EL (cell line): ENCODE data around the gene NTN4.
"Not testable (repeated sequence)": the region's sequence is repeated elsewhere in the genome, so short reads cannot be mapped to it uniquely, and the experiment has no call there.

ENCODE experiments used
- DNase-seq: peaks from one replicate; pipeline ENCODE4 v3.0.0-alpha.2; 2016

NTN4 gene

GRCh38 chr12:95746062-95746461 lies 44.5 kb downstream of the NTN4 start:
- DNase-seq, result not testable (repeated sequence)

- DNase-seq, result no peak
Measured at GRCh38 chr12:95742586-95742985, 48.0 kb downstream of the NTN4 start.

- no peak for DNase-seq
Measured at GRCh38 chr12:95741635-95742034, 48.9 kb downstream of the NTN4 start.

GRCh38 chr12:95740751-95741150 lies 49.8 kb downstream of the NTN4 start:
- DNase-seq, result no peak

- no peak for DNase-seq
Measured at GRCh38 chr12:95739561-95740313, 50.8 kb downstream of the NTN4 start.

- DNase-seq, result no peak
Measured at GRCh38 chr12:95738024-95738611, 52.4 kb downstream of the NTN4 start.

- no peak for DNase-seq
Measured at GRCh38 chr12:95736631-95737030, 53.9 kb downstream of the NTN4 start.

- DNase-seq, result not testable (repeated sequence)
Measured at GRCh38 chr12:95735728-95736127, 54.8 kb downstream of the NTN4 start.

- DNase-seq, result peak; percentile 89
Measured at GRCh38 chr12:95733141-95733825, 57.3 kb downstream of the NTN4 start.

- no peak for DNase-seq
Measured at GRCh38 chr12:95731519-95731958, 59.0 kb downstream of the NTN4 start.

- DNase-seq, result no peak
Measured at GRCh38 chr12:95730457-95730856, 60.1 kb downstream of the NTN4 start.

GRCh38 chr12:95726903-95727302 lies 63.7 kb downstream of the NTN4 start:
- no peak for DNase-seq

GRCh38 chr12:95724767-95725166 lies 65.8 kb downstream of the NTN4 start:
- DNase-seq, result peak; percentile 20

GRCh38 chr12:95723693-95724384 lies 66.7 kb downstream of the NTN4 start:
- DNase-seq, result peak; percentile 54

GRCh38 chr12:95721320-95721719 lies 69.2 kb downstream of the NTN4 start:
- no peak for DNase-seq

- no peak for DNase-seq
Measured at GRCh38 chr12:95720146-95720545, 70.4 kb downstream of the NTN4 start.

- no peak for DNase-seq
Measured at GRCh38 chr12:95718772-95719171, 71.8 kb downstream of the NTN4 start.

- DNase-seq, result no peak
Measured at GRCh38 chr12:95718006-95718431, 72.5 kb downstream of the NTN4 start.

- no peak for DNase-seq
Measured at GRCh38 chr12:95717316-95717928, 73.1 kb downstream of the NTN4 start.

GRCh38 chr12:95715177-95715576 lies 75.4 kb downstream of the NTN4 start:
- no peak for DNase-seq

GRCh38 chr12:95712269-95712668 lies 78.3 kb downstream of the NTN4 start:
- no peak for DNase-seq

GRCh38 chr12:95710386-95710785 lies 80.2 kb downstream of the NTN4 start:
- no peak for DNase-seq

GRCh38 chr12:95709152-95709551 lies 81.4 kb downstream of the NTN4 start:
- no peak for DNase-seq
